Measurements from ENCODE around the gene PTBP3.

The PTBP3 gene

GRCh38 chr9:112355427-112355897 lies 22.0 kb upstream of the PTBP3 start:
- TF ChIP-seq EZH2 (IDR thresholded peaks at IDR 0.05; ENCODE audit: borderline replicate concordance, low read length) (no peak), CTCF (IDR thresholded peaks at IDR 0.05; ENCODE audit: low read length) (no peak)
- H3K27me3 ChIP-seq (ENCODE audit: insufficient read depth, low read length), result no peaks in the 10 kb centered on the region
- no peaks in the 10 kb centered on the region for H3K9me2 ChIP-seq (ENCODE audit: low read depth, low read length)
- H3F3A ChIP-seq (ENCODE audit: insufficient read depth, low read length), result no peaks in the 10 kb centered on the region
- H3K4me1 ChIP-seq (ENCODE audit: insufficient read depth, low read length, severe bottlenecking), result peaks cover 6% of the 10 kb centered on the region
- no peaks in the 10 kb centered on the region for H3K79me2 ChIP-seq (ENCODE audit: insufficient read depth, low read length)
- no peak overlapping the region for H3K9ac ChIP-seq (ENCODE audit: low read length)
- no peaks in the 10 kb centered on the region for H3K36me3 ChIP-seq (ENCODE audit: insufficient read depth, low read length)
- no peak overlapping the region for H3K4me2 ChIP-seq (ENCODE audit: low read length)
- H2AFZ ChIP-seq (ENCODE audit: low read length), result no peak overlapping the region
- H4K20me1 ChIP-seq (ENCODE audit: insufficient read depth, low read length), result no peaks in the 10 kb centered on the region
- no peak overlapping the region for H3K4me3 ChIP-seq (ENCODE audit: low read depth, low read length, poor library complexity, severe bottlenecking)
- H3K9me3 ChIP-seq (ENCODE audit: low read length), result no peaks in the 10 kb centered on the region
- H3K27ac ChIP-seq (ENCODE audit: low read depth, low read length, poor library complexity, severe bottlenecking), result no peak overlapping the region

DNA sequence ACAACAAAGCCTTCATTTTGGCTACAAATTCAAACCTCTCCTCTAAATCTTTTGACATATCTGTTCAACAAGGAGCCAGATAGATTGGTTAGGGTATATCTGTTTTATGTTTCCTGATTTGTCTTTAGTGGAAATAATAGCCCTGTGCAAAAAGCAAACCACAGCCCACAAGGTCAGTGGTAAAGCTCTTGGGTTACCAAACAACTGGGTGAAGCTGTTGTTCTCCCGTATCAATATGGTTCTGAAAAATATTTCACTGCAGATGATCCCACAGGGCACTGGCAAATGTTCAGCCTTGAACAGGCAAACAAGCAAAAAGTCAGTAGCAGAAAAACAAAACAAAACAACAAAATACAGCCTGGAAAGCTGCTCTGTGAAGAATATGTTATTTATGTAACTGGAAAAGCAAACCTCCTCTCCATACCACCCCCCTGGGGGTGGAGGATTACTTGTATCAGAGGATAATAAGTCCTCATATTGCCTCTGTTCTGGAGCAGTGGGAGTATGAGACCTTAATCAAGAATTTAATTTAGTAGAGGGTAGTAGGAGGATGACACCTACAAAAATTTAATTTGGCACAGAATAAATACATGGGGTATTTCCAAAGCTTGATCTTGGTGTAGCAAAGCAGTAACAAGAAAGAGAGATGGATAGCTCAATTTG lies 20.8 kb upstream of the PTBP3 start:
- Histone ChIP-seq H3K36me3 (ENCODE audit: insufficient read depth, low read length) (no peaks in the 10 kb centered on the region), H3K4me3 (ENCODE audit: low read depth, low read length, poor library complexity, severe bottlenecking) (no peak overlapping the region), H3K9ac (ENCODE audit: low read length) (no peak overlapping the region), H3K79me2 (ENCODE audit: insufficient read depth, low read length) (no peaks in the 10 kb centered on the region), H3K27ac (ENCODE audit: low read depth, low read length, poor library complexity, severe bottlenecking) (no peak overlapping the region), H3K27me3 (ENCODE audit: insufficient read depth, low read length) (no peaks in the 10 kb centered on the region), H3F3A (ENCODE audit: insufficient read depth, low read length) (no peaks in the 10 kb centered on the region), H2AFZ (ENCODE audit: low read length) (no peak overlapping the region), H3K9me2 (ENCODE audit: low read depth, low read length) (no peaks in the 10 kb centered on the region), H3K9me3 (ENCODE audit: low read length) (no peaks in the 10 kb centered on the region), H3K4me1 (ENCODE audit: insufficient read depth, low read length, severe bottlenecking) (peaks cover 6% of the 10 kb centered on the region), H3K4me2 (ENCODE audit: low read length) (no peak overlapping the region), H4K20me1 (ENCODE audit: insufficient read depth, low read length) (no peaks in the 10 kb centered on the region)
- TF ChIP-seq EZH2 (IDR thresholded peaks at IDR 0.05; ENCODE audit: borderline replicate concordance, low read length) (no peak), CTCF (IDR thresholded peaks at IDR 0.05; ENCODE audit: low read length) (no peak)

GRCh38 chr9:112352209-112352608 lies 18.8 kb upstream of the PTBP3 start:
- no peaks in the 10 kb centered on the region for H3K79me2 ChIP-seq (ENCODE audit: insufficient read depth, low read length)
- H3K36me3 ChIP-seq (ENCODE audit: insufficient read depth, low read length), result no peaks in the 10 kb centered on the region
- no peak overlapping the region for H2AFZ ChIP-seq (ENCODE audit: low read length)
- H3K9ac ChIP-seq (ENCODE audit: low read length), result no peak overlapping the region
- H3K4me2 ChIP-seq (ENCODE audit: low read length), result no peak overlapping the region
- H3K9me3 ChIP-seq (ENCODE audit: low read length), result no peaks in the 10 kb centered on the region
- peaks cover 6% of the 10 kb centered on the region for H3K4me1 ChIP-seq (ENCODE audit: insufficient read depth, low read length, severe bottlenecking)
- H3K27me3 ChIP-seq (ENCODE audit: insufficient read depth, low read length), result no peaks in the 10 kb centered on the region
- no peaks in the 10 kb centered on the region for H3K9me2 ChIP-seq (ENCODE audit: low read depth, low read length)
- H3K4me3 ChIP-seq (ENCODE audit: low read depth, low read length, poor library complexity, severe bottlenecking), result no peak overlapping the region
- H3K27ac ChIP-seq (ENCODE audit: low read depth, low read length, poor library complexity, severe bottlenecking), result no peak overlapping the region
- no peaks in the 10 kb centered on the region for H3F3A ChIP-seq (ENCODE audit: insufficient read depth, low read length)
- no peak for TF ChIP-seq CTCF (IDR thresholded peaks at IDR 0.05; ENCODE audit: low read length)
- no peak for TF ChIP-seq EZH2 (IDR thresholded peaks at IDR 0.05; ENCODE audit: borderline replicate concordance, low read length)
- no peaks in the 10 kb centered on the region for H4K20me1 ChIP-seq (ENCODE audit: insufficient read depth, low read length)
